NB4 (cell line): ENCODE results near the gene ANO1.
A peak's percentile ranks its signal among the peaks of the same experiment; 100 is the strongest.

Experiments
- DNase-seq: peaks from one replicate; pipeline ENCODE4 v3.0.0; 2010; ENCODE audit warnings: low read depth
- H3K4me3 ChIP-seq: one replicate; pipeline ENCODE4 v1.5.1; 2011; ENCODE audit warnings: mild to moderate bottlenecking, low read depth, low read length, moderate library complexity
- MYC ChIP-seq: IDR thresholded peaks from 2 replicates; pipeline ENCODE4 v1.6.1; 2011; ENCODE audit warnings: low read depth, low read length
- POLR2A ChIP-seq: IDR thresholded peaks from 2 replicates; pipeline ENCODE4 v1.6.1; 2011; ENCODE audit warnings: mild to moderate bottlenecking; ENCODE audit not compliant: insufficient read length; ENCODE audit errors: extremely low read depth
- TF ChIP-seq, protein P1 (sequence below): IDR thresholded peaks from one replicate; pipeline ENCODE4 v1.5.1; 2012; ENCODE audit warnings: low read depth, low read length
- TF ChIP-seq, protein P2 (sequence below): IDR thresholded peaks from 2 replicates; pipeline ENCODE4 v1.6.1; 2011; ENCODE audit warnings: low read depth, low read length

ANO1 gene

DNA sequence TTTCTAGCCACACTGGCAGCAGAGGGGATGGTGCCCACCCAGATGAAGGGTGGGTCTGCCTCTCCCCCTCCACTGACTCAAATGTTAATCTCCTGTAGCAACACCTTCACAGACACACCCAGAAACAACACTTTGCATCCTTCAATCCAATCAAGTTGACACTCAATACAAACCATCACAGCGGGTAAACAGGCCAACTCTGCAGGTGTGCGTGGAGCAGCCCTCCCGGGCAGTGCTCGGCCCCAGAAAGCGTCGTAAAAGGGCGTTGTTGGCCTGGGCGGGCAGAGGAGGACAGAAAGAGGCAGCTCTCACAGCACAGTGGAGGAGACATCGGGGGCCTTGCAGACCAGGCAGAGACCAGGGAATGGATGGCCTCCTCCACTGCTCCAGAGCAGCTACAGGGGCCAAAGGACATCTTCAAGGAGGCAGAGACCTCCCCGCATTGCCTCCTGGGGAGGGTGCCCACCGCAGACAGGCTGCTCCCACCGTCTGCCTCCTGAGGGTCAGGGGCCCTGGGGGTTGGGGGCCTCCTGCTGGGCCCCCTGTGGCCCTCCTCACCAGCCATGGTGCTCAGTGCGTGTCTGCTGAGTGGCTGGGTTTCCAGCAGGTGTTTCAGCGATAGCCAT, 68.9 kb downstream of the ANO1 start:
- no peak overlapping the region for H3K4me3 ChIP-seq
- DNase-seq: no peak
- no peak for TF ChIP-seq MYC
- TF ChIP-seq, protein P1, sequence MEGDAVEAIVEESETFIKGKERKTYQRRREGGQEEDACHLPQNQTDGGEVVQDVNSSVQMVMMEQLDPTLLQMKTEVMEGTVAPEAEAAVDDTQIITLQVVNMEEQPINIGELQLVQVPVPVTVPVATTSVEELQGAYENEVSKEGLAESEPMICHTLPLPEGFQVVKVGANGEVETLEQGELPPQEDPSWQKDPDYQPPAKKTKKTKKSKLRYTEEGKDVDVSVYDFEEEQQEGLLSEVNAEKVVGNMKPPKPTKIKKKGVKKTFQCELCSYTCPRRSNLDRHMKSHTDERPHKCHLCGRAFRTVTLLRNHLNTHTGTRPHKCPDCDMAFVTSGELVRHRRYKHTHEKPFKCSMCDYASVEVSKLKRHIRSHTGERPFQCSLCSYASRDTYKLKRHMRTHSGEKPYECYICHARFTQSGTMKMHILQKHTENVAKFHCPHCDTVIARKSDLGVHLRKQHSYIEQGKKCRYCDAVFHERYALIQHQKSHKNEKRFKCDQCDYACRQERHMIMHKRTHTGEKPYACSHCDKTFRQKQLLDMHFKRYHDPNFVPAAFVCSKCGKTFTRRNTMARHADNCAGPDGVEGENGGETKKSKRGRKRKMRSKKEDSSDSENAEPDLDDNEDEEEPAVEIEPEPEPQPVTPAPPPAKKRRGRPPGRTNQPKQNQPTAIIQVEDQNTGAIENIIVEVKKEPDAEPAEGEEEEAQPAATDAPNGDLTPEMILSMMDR: no peak
- no peak for TF ChIP-seq POLR2A
- TF ChIP-seq, protein P2, sequence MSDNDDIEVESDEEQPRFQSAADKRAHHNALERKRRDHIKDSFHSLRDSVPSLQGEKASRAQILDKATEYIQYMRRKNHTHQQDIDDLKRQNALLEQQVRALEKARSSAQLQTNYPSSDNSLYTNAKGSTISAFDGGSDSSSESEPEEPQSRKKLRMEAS: no peak

DNA sequence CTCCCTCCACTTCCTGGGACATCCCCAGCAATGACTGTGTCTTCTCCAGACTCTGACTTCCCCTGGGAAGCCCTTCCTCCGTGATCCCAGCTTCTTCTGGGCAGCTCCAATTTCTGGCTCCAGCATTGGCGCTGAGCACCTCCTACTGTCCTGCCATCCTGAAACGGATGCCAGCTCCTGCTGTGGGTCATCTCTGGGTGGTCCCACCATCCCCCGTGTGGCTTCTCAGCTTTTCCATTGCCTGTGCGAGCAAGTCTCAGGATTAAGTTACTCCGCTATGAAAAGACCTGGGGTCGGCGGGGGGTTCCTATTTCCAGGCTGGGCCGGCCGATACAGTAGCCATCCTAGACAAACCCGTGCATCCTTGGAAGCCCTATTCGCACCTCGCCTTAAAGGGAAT, 69.6 kb downstream of the ANO1 start:
- TF ChIP-seq MYC (no peak), POLR2A (no peak)
- TF ChIP-seq, protein P2: no peak
- TF ChIP-seq, protein P1: no peak
- DNase-seq: no peak
- no peak overlapping the region for H3K4me3 ChIP-seq

DNA sequence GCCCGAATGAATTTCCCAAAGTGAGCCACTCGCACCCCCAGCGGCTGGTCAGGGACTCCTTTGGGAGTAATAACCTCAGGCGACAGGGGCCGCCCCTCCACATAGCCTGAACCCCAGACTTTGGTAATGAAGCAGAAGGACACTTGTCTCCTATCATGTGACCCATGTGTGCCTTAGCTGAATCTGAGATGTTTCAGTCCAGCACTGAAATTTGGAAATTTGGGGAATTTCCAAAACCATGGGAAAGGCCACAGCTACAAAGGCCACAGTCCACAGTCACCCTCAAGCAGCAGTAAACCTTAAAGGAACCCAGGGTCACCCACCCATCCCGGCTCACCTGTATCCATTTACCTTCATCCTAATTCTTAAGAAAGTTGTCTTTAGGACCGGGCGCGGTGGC, 73.6 kb downstream of the ANO1 start:
- no peak overlapping the region for H3K4me3 ChIP-seq
- no peak for DNase-seq
- TF ChIP-seq MYC: no peak
- no peak for TF ChIP-seq POLR2A
- TF ChIP-seq, protein P2: no peak
- TF ChIP-seq, protein P1: no peak

DNA sequence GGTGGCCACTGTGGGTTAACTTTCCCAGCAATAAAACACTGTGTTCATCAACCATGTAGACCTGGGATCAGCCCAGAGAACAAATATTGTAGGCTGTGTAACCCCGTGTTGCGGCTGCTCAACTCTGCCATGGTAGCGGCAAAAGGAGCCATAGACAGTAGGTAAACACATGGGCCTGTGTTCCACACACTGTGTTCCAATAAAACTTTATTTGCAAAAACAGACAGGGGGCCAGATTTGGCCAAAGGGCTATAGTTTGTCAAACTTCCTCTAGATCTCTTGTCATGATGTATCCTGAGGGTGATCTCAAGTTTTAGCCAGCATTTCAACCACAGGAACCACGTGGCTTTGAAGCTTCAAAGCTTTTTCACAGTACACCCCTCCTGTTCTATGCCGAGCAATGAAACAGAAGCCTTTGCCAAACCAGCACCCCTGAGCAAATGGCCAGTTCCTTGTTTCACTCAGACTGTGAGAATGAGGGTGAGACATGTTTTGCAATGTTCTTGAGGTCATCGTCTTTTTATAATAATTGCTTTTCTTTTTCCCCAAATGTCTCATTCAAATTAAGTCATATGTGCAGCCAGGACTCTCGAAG, 75.1 kb downstream of the ANO1 start:
- peak; percentile 36 for DNase-seq
- TF ChIP-seq, protein P2: peak; percentile 77
- TF ChIP-seq POLR2A: no peak
- H3K4me3 ChIP-seq: no peak overlapping the region

DNA sequence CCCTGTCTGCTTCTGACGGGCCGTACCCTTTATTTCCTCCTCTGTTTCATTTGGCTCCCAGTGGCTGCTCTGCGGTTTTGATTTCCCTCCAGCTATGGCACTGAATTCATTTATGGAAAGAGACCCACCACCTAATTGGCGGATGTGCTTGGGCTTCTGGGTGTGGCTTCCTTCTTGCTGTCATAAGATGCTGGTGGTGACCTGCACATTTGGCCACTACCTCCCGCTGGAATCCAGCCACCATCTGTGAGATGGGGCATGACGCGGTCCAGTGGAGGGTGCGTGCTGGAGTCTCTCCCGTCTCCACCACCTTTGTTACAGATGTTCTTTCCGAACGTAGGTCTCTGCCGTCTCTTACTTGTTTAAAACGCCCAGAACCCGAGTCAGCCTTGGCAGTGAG, 77.3 kb downstream of the ANO1 start:
- no peak overlapping the region for H3K4me3 ChIP-seq

DNA sequence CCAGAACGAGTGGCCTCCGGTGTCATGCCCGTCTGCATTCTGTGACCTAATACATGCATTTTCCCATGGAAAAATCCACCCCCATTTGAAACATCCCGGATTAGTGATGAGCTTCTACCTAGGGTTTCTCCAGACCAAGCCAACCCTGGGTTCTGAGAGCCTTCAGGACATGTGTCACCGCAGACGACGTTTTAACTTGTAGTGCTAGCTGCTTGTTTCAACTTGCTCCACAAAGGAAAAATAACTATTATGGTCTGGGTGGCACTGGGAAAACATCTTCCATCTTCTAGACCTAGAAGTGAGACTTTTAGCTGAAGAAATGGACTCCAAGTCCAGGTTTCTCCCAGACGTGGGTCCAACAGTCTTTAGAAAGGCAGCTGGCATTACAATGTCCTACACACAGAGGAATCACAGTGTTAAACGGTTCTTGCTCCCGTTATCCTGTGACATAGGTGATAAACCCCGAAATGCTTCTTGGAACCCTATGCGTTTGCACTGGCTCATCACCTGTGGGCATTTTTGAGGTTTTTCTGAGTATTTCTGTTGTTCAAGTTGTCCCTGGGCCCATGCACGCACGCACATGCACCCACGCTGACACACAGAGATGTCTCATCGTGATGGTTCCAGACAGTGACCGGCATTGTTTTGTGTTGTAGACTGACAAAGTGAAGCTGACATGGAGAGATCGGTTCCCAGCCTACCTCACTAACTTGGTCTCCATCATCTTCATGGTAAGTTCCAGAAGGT, 78.3 kb downstream of the ANO1 start:
- no peak for DNase-seq
- TF ChIP-seq, protein P2: no peak
- TF ChIP-seq MYC (no peak), POLR2A (no peak)
- TF ChIP-seq, protein P1: no peak
- no peak overlapping the region for H3K4me3 ChIP-seq

More for the DNA sequence above, 77.3 kb downstream of the ANO1 start:
- DNase-seq: no peak
- TF ChIP-seq, protein P2: no peak
